Measurements from ENCODE around the gene MTUS2.

DNA sequence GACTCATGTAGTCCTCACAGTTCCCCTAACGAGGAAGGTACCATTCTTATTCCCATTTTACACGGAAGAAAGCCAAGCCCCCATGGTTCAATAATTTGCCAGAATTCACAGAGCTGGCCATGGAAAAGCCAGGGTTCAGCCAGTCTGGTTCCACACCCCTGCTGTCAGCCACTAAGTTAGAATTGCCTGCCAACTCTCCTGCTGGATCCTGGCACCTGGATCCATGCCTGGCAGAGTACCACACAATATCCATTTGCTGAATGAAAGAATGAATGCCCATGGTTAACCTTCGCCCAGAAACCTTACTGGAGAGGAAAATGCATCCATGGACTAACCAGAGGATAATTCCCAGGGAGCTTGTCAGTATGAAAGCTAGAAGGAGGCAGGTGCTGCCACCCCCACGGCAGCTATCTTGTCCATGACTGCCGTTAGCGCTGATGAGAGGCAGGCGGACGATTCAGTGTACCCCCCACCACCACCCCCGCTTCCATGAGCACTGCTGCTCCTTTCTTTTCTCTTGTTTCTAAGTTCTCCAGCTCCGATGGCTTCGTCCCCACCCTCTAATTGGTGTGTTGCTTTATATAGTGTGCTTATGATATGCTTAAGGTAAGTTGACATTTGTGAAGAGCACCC is 660.9 kb downstream of the MTUS2 start:
- TF ChIP-seq POLR2AphosphoS5 (IDR thresholded peaks at IDR 0.05; ENCODE audit: low read depth, low read length), result no peak
- TF ChIP-seq POLR2A (IDR thresholded peaks at IDR 0.05; ENCODE audit: low read depth, low read length), result no peak
